GM19438 (cell line): ENCODE measurements around the gene IQCE.
"Not testable (repeated sequence)": the region's sequence is repeated elsewhere in the genome, so short reads cannot be mapped to it uniquely, and the experiment has no call there.

Source experiments
- ATAC-seq: cut with Tn5 transposase; IDR thresholded peaks from one replicate; pipeline ENCODE4 v1.9.1; 2021; ENCODE audit warnings: low read depth; ENCODE audit not compliant: unreplicated experiment

Gene IQCE

DNA sequence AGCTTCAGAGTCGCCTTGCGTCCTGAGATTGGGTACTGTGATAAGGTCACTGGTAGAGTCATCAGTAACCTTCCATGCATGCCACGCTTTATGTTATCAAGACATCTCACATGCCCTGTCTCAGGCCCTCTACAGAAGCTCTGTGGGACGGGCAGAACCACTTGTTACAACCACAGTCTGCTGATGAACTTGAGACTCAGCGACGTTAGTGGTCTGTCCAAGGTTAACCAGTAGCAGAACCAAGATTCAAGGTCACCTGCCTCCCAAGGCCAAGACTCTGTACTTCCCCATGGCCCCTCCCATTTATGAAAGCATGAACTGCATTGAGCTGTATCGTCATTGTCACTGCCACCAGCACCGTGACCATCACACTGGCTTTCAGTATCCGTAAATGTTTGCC is 15.0 kb downstream of the IQCE start:
- no peak for ATAC-seq

- ATAC-seq, result no peak
Measured at GRCh38 chr7:2575046-2575732, 16.4 kb downstream of the IQCE start.

DNA sequence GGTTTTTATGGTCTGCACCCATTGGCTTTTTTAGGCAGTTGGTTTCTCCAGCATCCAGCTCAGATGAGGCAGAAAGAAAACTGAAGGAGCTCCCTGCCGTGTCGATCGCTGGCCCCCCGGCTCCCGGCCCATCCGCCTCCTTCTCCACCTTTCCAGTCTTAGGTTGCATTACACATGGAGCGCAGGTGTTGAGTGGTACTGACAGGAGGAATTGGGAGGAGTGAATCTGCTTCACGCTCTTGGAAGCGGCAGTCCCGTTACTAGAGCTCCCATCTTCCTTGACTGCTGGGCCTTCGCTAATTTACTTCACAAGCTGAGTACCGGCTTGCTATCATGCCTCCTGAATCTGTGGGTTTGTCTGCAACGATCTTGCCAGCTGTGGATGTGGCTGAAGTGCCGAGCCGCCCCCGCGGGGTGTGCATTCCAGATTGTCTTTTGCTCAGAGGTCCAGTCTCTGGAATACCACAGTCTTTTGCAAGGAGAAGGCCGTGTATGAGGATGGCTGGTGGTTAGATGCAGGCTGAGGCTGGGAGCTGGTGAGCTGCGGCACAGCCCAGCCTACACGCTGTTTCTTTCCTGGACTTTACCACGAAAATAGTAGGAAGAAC is 17.1 kb downstream of the IQCE start:
- ATAC-seq, result no peak

DNA sequence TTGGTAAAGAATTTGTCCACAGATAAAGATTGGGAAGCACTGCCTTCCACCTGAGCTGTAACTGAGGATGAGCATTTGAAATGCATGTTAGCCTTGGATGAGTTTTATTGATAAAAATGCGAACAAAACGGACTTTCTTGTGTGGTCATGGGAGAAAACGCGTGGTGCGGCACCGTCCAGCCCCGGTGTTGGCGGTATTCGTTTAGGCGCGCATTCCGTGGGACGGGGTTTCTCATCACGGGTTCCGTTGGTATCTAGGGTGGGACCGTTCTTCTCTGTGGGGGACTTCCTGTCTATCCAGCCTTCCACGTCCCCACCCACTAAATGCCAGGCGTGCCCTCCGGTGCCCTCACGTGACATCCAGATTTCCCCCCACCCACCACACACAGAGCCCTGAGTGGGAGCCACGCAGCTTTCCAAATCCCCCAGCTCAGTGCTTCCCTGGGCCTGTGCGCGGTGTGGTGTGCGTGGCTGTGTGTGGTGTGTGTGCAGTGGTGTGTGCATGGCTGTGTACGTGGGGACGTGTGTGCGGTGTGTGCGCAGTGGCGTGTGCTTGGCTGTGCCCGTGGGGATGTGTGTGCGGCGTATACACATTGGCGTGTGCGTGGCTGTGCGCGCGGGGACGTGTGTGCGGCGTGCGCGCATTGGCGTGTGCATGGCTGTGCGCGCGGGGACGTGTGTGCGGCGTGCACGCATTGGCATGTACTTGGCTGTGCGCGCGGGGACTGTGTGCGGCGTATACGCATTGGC is 18.1 kb downstream of the IQCE start:
- ATAC-seq, result no peak

DNA sequence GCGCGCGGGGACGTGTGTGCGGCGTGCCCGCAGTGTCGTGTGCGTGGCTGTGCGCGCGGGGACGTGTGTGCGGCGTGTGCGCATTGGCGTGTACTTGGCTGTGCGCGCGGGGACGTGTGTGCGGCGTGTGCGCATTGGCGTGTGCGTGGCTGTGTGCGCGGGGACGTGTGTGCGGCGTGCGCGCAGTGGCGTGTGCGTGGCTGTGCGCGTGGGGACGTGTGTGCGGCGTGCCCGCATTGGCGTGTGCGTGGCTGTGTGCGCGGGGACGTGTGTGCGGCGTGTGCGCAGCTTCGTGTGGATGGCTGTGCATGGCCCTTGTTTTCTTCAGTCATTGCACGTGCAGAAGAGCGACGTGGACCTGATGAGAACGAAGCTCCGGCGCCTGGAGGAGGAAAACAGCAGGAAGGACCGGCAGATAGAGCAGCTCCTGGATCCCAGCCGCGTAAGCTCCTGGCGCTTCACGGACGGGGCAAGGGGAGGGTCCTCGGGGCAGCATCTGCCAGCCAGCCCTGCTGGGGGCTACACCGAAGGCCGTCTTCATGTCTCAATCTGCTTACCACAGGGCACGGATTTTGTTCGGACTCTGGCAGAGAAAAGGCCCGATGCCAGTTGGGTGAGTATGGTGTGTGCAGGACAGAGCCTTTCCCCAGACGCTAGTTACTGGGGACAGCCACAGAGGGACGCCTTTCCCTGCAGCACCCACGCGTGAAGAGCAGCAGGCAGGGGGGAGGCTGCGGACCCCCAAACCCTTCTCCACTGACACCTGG is 19.3 kb downstream of the IQCE start:
- ATAC-seq, result no peak

GRCh38 chr7:2580636-2581035 is 21.9 kb downstream of the IQCE start:
- no peak for ATAC-seq

GRCh38 chr7:2582006-2582735 is 23.4 kb downstream of the IQCE start:
- no peak for ATAC-seq

- ATAC-seq, result no peak
Measured at GRCh38 chr7:2583798-2584580, 25.2 kb downstream of the IQCE start.

- ATAC-seq, result no peak
Measured at GRCh38 chr7:2585446-2585845, 26.7 kb downstream of the IQCE start.

GRCh38 chr7:2586326-2587020 is 27.7 kb downstream of the IQCE start:
- no peak for ATAC-seq

GRCh38 chr7:2587134-2587533 is 28.4 kb downstream of the IQCE start:
- no peak for ATAC-seq

GRCh38 chr7:2587778-2588177 is 29.0 kb downstream of the IQCE start:
- ATAC-seq, result no peak

DNA sequence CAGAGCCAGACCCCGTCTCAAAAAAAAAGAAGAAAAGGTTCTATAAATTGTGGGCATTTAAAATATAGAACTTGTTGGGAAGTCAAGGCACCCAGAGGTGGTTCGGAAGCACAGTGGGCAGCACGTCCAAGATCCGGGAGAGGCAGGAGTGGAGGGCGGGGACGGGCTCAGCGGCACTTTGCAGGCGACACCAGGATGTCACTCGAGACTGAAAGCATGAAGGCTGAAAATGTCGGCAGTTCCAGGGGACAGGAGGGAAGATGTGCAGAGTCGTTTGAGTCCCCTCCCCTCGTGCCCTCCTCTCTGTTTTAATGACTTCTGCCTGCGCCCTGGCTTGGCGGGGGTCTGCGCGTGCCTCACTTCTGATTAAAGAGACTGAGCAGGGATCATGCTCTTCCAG is 30.6 kb downstream of the IQCE start:
- ATAC-seq, result no peak

GRCh38 chr7:2589941-2590340 is 31.2 kb downstream of the IQCE start:
- not testable (repeated sequence) for ATAC-seq

GRCh38 chr7:2592375-2592865 is 33.6 kb downstream of the IQCE start:
- ATAC-seq, result no peak

DNA sequence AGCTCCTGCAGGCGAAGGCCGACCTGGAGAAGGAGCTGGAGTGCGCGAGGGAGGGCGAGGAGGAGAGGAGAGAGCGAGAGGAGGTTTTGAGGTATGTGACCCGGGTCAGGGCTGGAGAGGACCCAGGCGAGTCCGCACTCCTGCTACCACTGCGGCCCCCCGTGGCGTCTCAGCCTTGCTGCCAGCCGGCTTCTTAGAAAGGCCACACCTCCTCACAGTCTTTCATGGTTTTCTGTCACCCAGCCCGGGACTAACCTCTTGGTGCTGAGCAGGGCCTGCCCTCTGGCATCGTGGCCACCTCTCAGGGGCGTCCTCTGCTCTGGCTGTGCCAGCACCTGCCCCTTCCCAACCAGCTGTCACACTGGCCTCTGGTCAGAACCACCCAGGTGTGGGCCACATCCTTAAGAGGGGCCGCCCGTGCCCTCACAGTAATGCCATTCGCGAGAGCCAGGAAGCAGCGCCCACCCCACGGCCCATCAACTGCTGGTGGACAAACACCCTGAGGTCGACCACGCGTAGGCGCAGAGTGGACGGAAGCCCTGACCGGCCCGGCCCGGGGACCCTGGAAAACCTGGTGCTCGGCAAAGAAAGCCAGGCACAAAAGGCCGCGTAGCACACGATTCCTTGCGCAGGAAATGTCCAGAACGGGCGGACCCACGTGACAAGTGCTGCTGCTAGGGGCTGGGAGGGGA is 34.4 kb downstream of the IQCE start:
- no peak for ATAC-seq

DNA sequence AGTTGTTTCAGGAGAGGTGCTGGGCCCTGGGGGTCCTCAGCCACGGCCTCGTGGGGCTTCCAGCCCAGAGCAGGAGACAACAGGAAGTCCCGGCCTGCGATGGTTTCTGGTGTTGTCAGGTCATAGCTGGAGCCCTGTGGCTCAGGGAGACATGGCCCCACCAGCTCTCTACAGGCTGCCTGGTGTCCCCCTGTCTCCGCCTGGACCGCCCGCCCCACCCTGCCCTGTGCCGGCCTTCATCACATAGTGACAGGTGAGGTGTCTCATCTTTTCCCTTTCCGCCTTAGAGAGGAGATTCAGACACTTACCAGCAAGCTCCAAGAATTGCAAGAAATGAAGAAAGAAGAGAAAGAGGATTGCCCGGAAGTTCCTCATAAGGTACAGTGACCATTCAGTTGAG is 35.8 kb downstream of the IQCE start:
- ATAC-seq, result no peak

DNA sequence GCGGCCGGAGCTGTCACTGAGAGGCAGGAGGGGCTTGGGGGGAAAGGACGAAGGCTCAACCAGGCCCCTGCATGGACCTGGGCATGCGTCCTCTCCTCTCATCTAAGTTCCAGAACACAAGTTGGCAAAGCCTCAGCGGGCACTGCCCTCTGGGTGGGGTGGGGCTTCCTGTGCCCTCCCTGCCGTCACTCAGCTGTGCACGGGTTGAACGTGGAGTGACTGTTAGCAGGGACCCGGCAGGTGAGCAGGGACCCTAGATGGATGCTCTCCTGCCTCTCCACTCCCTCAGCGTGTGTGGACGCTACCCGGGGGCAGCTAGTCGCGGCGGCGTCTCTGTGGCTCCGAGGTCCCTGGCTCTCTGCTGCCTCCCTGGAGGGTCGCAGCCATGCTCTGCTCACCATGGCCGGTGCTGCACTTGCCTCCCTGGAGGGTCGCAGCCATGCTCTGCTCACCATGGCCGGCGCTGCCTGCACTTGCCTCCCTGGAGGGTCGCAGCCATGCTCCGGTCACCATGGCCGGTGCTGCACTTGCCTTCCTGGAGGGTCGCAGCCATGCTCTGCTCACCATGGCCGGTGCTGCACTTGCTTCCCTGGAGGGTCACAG is 36.6 kb downstream of the IQCE start:
- no peak for ATAC-seq
